HG03457 (cell line): ENCODE data around the gene TAB3.
A peak's percentile ranks its signal among the peaks of the same experiment; 100 is the strongest.
"Not testable (repeated sequence)": the region's sequence is repeated elsewhere in the genome, so short reads cannot be mapped to it uniquely, and the experiment has no call there.

ENCODE experiments used
- ATAC-seq: cut with Tn5 transposase; IDR thresholded peaks from one replicate; pipeline ENCODE4 v1.9.1; 2021; ENCODE audit warnings: moderate number of reproducible peaks; ENCODE audit not compliant: unreplicated experiment

Gene TAB3

DNA sequence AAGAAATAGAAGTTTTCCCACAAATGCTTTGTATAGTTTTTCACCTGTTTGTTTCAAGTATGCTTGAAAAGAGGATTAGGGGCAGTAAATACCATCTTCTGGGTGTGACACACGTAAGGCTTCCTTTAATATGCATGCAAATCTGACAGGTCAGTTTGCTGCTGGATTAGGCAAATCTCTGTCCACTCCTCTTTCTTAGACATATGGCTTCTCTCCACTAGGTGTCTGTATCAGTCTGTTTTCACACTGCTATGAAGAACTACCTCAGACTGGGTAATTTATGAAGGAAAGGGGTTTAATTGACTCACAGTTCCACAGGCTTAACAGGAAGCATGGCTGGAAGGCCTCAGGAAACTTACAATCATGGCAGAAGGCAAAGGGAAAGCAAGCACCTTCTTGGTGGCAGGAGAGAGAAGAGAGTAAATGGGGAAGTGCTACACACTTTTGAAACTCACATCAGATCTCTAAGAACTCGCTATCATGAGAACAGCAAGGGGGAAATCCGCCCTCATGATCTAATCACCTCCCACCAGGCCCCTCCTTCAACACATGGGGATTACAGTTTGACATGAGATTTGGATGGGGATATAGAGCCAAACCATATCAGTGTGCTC, 66.9 kb downstream of the TAB3 start:
- peak; percentile 81 for ATAC-seq

DNA sequence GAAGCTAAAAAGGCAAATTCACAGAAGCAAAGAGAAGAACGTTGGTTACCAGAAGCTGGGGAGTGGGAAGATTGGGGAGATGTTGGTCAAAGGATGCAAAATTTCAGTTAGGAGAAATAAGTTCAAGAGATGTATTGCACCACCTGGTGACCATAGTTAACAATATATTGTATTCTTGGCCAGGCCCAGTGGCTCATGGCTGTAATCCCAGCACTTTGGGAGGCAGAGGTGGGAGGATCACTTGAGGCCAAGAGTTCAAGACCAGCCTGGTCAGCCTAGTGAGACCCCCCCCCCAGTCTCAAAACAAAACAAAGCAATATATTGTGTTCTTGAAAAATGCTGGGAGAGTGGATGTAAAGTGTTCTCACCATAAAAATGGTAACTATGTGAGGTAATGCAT, 67.9 kb downstream of the TAB3 start:
- no peak for ATAC-seq

- ATAC-seq, result no peak
Measured at GRCh38 chrX:30819080-30819479, 70.0 kb downstream of the TAB3 start.

- ATAC-seq, result no peak
Measured at GRCh38 chrX:30816079-30816478, 73.0 kb downstream of the TAB3 start.

DNA sequence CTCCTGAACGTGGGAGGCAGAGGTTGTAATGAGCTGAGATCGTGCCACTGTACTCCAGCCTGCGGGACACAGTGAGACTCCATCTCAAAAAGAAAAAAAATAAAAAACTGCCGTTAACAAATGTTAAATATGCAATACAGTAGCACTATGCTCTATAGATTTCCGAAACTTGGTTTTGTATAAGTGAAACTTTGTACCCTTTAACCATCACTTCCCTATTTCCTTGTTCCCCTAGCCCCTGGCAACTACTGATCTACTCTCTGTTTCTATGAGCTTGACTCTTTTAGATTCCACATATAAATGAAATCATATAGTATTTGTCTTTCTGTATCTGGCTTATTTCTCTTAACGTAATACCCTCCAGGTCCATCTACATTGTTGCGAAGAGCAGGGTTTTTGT, 74.1 kb downstream of the TAB3 start:
- no peak for ATAC-seq

DNA sequence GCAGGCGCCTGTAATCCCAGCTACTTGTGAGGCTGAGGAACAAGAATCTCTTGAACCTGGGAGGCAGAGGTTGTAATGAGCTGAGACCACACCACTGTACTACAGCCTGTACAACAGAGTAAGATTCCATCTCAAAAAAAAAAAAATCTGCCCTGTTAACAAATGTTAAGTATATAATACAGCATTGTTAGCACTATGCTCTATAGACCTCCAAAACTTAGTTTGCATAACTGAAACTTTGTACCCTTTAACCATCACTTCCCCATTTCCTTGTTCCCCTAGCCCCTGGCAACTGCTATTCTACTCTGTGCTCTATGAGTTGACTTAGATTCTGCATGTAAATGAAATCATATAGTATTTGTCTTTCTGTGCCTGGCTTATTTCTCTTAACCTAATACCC, 76.7 kb downstream of the TAB3 start:
- peak; percentile 99 for ATAC-seq

DNA sequence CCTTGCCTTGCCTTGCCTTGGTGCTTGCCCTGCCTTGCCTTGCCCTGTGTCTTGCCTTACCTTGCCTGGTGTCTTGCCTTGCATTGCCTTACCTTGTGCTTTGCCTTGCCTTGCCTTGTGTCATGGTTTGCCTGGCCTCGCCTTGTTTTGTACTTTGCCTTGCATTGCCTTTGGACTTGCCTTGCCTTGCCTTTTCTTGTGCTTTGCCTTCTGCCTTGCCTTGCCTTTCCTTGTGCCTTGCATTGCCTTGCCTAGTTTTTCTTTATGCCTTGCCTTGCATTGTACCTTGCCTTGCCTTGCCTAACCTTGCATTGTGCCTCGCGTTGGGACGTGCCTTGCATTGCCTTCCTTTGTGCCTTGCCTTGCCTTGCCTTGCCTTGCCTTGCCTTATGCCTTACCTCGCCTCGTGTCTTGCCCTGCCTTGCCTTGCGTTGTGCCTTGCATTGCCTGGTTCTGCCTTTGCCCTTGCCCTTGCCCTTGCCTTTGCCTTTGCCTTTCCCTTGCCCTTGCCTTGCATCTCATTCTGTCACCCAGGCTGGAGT, 82.8 kb downstream of the TAB3 start:
- no peak for ATAC-seq

- ATAC-seq, result no peak
Measured at GRCh38 chrX:30804462-30804861, 84.6 kb downstream of the TAB3 start.

GRCh38 chrX:30800901-30801300, 88.2 kb downstream of the TAB3 start:
- no peak for ATAC-seq

- ATAC-seq, result no peak
Measured at GRCh38 chrX:30799327-30799726, 89.7 kb downstream of the TAB3 start.

- ATAC-seq, result no peak
Measured at GRCh38 chrX:30798810-30799209, 90.2 kb downstream of the TAB3 start.

- ATAC-seq, result not testable (repeated sequence)
Measured at GRCh38 chrX:30797301-30797700, 91.8 kb downstream of the TAB3 start.

GRCh38 chrX:30795981-30796958, 92.8 kb downstream of the TAB3 start:
- no peak for ATAC-seq

DNA sequence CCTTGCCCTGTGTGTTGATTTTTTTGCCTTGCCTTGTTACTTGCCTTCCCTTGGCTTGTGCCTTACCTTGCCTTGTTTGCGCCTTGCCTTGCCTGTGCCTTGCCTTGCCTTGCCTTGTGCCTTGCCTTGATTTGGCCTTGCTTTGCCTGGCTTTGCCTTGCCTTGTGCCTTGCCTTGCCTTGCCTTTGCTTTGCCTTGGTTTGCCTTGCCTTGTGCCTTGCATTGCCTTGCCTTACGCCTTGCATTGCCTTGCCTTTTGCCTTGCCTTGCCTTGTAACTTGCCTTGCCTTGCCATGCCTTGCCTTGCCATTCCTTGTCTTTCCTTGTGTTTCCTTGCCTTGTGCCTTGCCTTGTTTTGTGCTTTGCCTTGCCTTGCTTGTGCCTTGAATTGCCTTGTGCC, 94.6 kb downstream of the TAB3 start:
- no peak for ATAC-seq

DNA sequence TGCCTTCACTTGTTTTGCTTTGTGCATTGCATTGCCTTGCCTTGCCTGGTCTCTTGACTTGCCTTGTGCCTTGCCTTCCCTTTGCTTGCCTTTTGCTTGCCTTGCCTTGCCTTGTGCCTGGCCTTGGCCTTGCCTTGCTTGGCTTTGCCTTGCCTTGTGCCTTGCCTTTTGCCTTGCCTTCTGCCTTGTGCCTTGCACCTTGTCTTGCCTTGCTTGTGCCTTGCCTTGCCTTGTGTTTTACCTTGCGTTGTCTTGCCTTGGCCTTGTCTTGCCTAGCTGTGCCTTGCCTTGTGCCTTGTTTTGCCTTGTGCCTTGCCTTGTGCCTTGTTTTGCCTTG, 95.3 kb downstream of the TAB3 start:
- no peak for ATAC-seq

GRCh38 chrX:30793075-30793766, 95.8 kb downstream of the TAB3 start:
- ATAC-seq, result no peak

DNA sequence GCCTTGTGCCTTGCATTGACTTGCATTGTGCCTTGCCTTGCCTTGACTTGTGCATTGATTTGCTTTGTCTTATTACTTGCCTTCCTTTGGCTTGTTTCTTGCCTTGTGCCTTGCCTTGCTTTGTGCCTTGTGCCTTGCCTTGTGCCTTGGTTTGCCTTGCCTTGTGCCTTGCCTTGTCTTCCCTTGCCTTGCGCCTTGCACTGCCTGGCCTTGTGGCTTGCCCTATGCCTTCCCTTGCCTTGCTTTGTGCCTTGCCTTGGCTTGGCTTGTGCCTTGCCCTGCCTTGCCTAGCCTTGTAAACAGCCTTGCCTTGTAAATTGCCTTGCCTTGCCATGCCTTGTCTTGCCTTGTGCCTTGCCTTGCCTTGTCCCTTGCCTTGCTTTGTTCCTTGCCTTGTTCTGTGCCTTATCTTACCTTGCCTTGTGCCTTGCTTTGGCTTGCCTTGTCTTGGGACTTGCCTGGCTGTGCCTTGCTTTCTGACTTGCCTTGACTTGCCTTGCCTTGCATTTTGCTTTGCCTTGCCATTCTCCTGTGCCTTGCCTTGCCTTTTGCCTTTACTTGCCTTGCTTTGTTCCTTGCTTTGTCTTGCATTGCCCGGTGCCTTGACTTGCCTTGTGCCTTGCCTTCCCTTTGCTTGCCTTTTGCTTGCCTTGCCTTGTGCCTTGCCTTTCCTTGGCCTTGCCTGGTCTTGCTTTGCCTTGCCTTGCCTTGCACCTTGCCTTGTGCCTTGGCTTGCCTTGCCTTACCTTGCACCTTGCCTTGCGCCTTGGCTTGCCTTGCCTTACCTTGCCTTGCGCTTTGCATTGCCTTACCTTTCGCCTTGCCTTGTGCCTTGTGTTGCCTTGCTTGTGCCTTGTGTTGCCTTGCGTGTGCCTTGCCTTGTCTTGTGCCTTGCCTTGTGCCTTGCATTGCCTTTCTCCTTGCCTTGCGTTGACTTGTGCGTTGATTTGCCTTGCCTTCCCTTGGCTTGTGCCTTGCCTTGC, 97.5 kb downstream of the TAB3 start:
- ATAC-seq, result no peak

- ATAC-seq, result no peak
Measured at GRCh38 chrX:30787012-30787411, 102.0 kb downstream of the TAB3 start.

- no peak for ATAC-seq
Measured at GRCh38 chrX:30786374-30786773, 102.7 kb downstream of the TAB3 start.

DNA sequence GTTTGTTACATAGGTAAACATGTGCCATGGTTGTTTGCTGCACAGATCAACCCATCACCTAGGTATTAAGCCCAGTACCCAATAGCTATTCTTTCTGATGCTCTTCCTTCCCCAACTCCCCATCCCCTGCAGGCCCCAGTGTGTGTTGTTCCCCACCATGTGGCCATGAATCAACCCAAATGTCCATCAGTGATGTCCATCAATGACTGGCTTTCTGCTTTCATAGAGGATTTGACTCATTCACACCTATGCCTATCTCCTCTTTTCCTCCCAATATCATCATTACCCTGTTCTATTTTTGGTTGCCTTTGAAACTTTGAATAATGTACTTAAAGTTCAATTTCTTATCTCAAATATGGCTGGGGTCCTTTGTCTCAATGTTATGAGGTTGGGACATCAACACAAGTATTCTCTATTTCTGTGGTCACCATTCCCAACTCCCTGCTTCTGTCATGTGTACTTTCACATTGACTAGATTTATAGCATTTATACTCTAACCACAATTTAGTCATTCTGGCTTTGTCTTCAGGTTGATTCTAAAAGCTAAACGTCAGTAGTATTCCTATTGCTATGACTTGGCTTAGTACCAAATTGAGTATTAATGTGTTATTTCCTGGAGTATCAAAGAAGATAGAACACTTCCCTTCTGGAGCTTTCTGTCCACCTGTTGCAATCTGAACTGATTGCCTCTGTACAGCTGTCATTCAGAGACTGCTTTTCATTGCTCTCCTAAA, 107.2 kb downstream of the TAB3 start:
- no peak for ATAC-seq
